ENCODE data around the gene CELF4. TPM values are rescaled to one million over a fixed set of nuclear protein-coding genes. Genes with fewer than 3 reads are reported as not detected.

CELF4 gene
- total RNA-seq, 2 experiments from 2014 or later = not detected

- H3K27me3 Mint-ChIP-seq = no peaks in the 10 kb centered on the region
- no peaks in the 10 kb centered on the region for H3K36me3 Mint-ChIP-seq (ENCODE audit: low read depth)
- H3K4me3 Mint-ChIP-seq = no peak overlapping the region
- H3K4me1 Mint-ChIP-seq = no peaks in the 10 kb centered on the region
- CTCF ChIA-PET = no interaction called here
- H3K27ac Mint-ChIP-seq = no peak overlapping the region
- no peak for DNase-seq
- H3K9me3 Mint-ChIP-seq = peaks cover 3% of the 10 kb centered on the region
- POLR2A ChIA-PET = no interaction called here
Measured at GRCh38 chr18:37282386-37283037, 283.1 kb downstream of the CELF4 start.

GRCh38 chr18:37280701-37281393 lies 284.8 kb downstream of the CELF4 start:
- Mint-ChIP-seq H3K4me1 (no peaks in the 10 kb centered on the region), H3K9me3 (peaks cover 3% of the 10 kb centered on the region), H3K27ac (no peak overlapping the region), H3K36me3 (ENCODE audit: low read depth) (no peaks in the 10 kb centered on the region), H3K27me3 (peaks cover 3% of the 10 kb centered on the region), H3K4me3 (no peak overlapping the region)
- POLR2A ChIA-PET = no interaction called here
- DNase-seq = no peak
- CTCF ChIA-PET = no interaction called here

- H3K4me1 Mint-ChIP-seq = no peaks in the 10 kb centered on the region
- peaks cover 15% of the 10 kb centered on the region for H3K27me3 Mint-ChIP-seq
- H3K4me3 Mint-ChIP-seq = no peak overlapping the region
- H3K9me3 Mint-ChIP-seq = peaks cover 2% of the 10 kb centered on the region
- CTCF ChIA-PET = no interaction called here
- no peaks in the 10 kb centered on the region for H3K36me3 Mint-ChIP-seq (ENCODE audit: low read depth)
- POLR2A ChIA-PET = no interaction called here
- H3K27ac Mint-ChIP-seq = no peak overlapping the region
- no peak for DNase-seq
Measured at GRCh38 chr18:37277804-37278203, 287.8 kb downstream of the CELF4 start.

GRCh38 chr18:37276111-37276890 lies 289.3 kb downstream of the CELF4 start:
- Mint-ChIP-seq H3K9me3 (peaks cover 2% of the 10 kb centered on the region), H3K4me3 (no peak overlapping the region), H3K27ac (no peak overlapping the region), H3K4me1 (no peaks in the 10 kb centered on the region), H3K27me3 (peaks cover 15% of the 10 kb centered on the region), H3K36me3 (ENCODE audit: low read depth) (no peaks in the 10 kb centered on the region)
- ChIA-PET POLR2A (no interaction called here), CTCF (no interaction called here)
- DNase-seq = no peak

- Mint-ChIP-seq H3K4me3 (no peak overlapping the region), H3K27me3 (peaks cover 15% of the 10 kb centered on the region), H3K9me3 (peaks cover 2% of the 10 kb centered on the region), H3K27ac (no peak overlapping the region), H3K36me3 (ENCODE audit: low read depth) (no peaks in the 10 kb centered on the region), H3K4me1 (no peaks in the 10 kb centered on the region)
- no peak for DNase-seq
- POLR2A ChIA-PET = no interaction called here
- CTCF ChIA-PET = interaction anchor here (0.6 kb wide), 1 partner anchor 223 kb away, joined by 3 read pairs; no protein-coding TSS in a partner anchor
Measured at GRCh38 chr18:37275237-37275741, 290.3 kb downstream of the CELF4 start.

- Mint-ChIP-seq H3K27me3 (peaks cover 15% of the 10 kb centered on the region), H3K4me1 (no peaks in the 10 kb centered on the region), H3K27ac (no peak overlapping the region), H3K4me3 (no peak overlapping the region), H3K36me3 (ENCODE audit: low read depth) (no peaks in the 10 kb centered on the region), H3K9me3 (peaks cover 2% of the 10 kb centered on the region)
- DNase-seq = no peak
- ChIA-PET POLR2A (no interaction called here), CTCF (no interaction called here)
Measured at GRCh38 chr18:37274309-37275236, 291.0 kb downstream of the CELF4 start.

GRCh38 chr18:37272841-37273240 lies 292.8 kb downstream of the CELF4 start:
- no peaks in the 10 kb centered on the region for H3K36me3 Mint-ChIP-seq (ENCODE audit: low read depth)
- H3K27me3 Mint-ChIP-seq = peaks cover 15% of the 10 kb centered on the region
- CTCF ChIA-PET = interaction anchor here (1.0 kb wide), 1 partner anchor 11 kb away, joined by 3 read pairs; no protein-coding TSS in a partner anchor

GRCh38 chr18:37272226-37272625 lies 293.4 kb downstream of the CELF4 start:
- Mint-ChIP-seq H3K36me3 (ENCODE audit: low read depth) (no peaks in the 10 kb centered on the region), H3K9me3 (peaks cover 2% of the 10 kb centered on the region), H3K4me3 (no peak overlapping the region), H3K27ac (no peak overlapping the region), H3K4me1 (no peaks in the 10 kb centered on the region), H3K27me3 (peaks cover 15% of the 10 kb centered on the region)
- CTCF ChIA-PET = interaction anchor here (1.0 kb wide), 1 partner anchor 11 kb away, joined by 3 read pairs; no protein-coding TSS in a partner anchor
- DNase-seq = no peak
- POLR2A ChIA-PET = no interaction called here

More at GRCh38 chr18:37272841-37273240, 292.8 kb downstream of the CELF4 start:
- POLR2A ChIA-PET = no interaction called here
- H3K4me1 Mint-ChIP-seq = no peaks in the 10 kb centered on the region
- no peak overlapping the region for H3K27ac Mint-ChIP-seq
- H3K4me3 Mint-ChIP-seq = no peak overlapping the region
- no peak for DNase-seq
- peaks cover 2% of the 10 kb centered on the region for H3K9me3 Mint-ChIP-seq

GRCh38 chr18:37270666-37271052 lies 294.9 kb downstream of the CELF4 start:
- Mint-ChIP-seq H3K36me3 (ENCODE audit: low read depth) (no peaks in the 10 kb centered on the region), H3K9me3 (peaks cover 2% of the 10 kb centered on the region)

GRCh38 chr18:37270038-37270665 lies 295.4 kb downstream of the CELF4 start:
- H3K4me3 Mint-ChIP-seq = no peak overlapping the region
- peaks cover 7% of the 10 kb centered on the region for H3K27me3 Mint-ChIP-seq
- CTCF ChIA-PET = no interaction called here
- no peak overlapping the region for H3K27ac Mint-ChIP-seq
- H3K4me1 Mint-ChIP-seq = no peaks in the 10 kb centered on the region
- POLR2A ChIA-PET = no interaction called here
- no peaks in the 10 kb centered on the region for H3K9me3 Mint-ChIP-seq
- peak; percentile 58 for DNase-seq
- H3K36me3 Mint-ChIP-seq (ENCODE audit: low read depth) = no peaks in the 10 kb centered on the region

More at GRCh38 chr18:37270666-37271052, 294.9 kb downstream of the CELF4 start:
- H3K27me3 Mint-ChIP-seq = peaks cover 10% of the 10 kb centered on the region
- H3K4me1 Mint-ChIP-seq = no peaks in the 10 kb centered on the region
- no peak overlapping the region for H3K4me3 Mint-ChIP-seq
- ChIA-PET CTCF (no interaction called here), POLR2A (no interaction called here)
- H3K27ac Mint-ChIP-seq = no peak overlapping the region
- DNase-seq = no peak

- no peaks in the 10 kb centered on the region for H3K36me3 Mint-ChIP-seq (ENCODE audit: low read depth)
- H3K4me3 Mint-ChIP-seq = no peak overlapping the region
- POLR2A ChIA-PET = no interaction called here
- DNase-seq = no peak
- no peaks in the 10 kb centered on the region for H3K9me3 Mint-ChIP-seq
- H3K4me1 Mint-ChIP-seq = no peaks in the 10 kb centered on the region
- H3K27ac Mint-ChIP-seq = no peak overlapping the region
- no peaks in the 10 kb centered on the region for H3K27me3 Mint-ChIP-seq
- CTCF ChIA-PET = no interaction called here
Measured at GRCh38 chr18:37266290-37266689, 299.3 kb downstream of the CELF4 start.

- CTCF ChIA-PET = no interaction called here
- Mint-ChIP-seq H3K4me1 (no peaks in the 10 kb centered on the region), H3K9me3 (no peaks in the 10 kb centered on the region), H3K27ac (no peak overlapping the region), H3K36me3 (ENCODE audit: low read depth) (no peaks in the 10 kb centered on the region), H3K27me3 (no peaks in the 10 kb centered on the region), H3K4me3 (no peak overlapping the region)
- POLR2A ChIA-PET = no interaction called here
- DNase-seq = no peak
Measured at GRCh38 chr18:37265382-37265781, 300.2 kb downstream of the CELF4 start.

All from activated CD4-positive, alpha-beta T cell treated with anti-CD3 and anti-CD28 coated beads, Interleukin-2, amount 10 ng/mL, durations not matched to agents 7 days and 5 days (primary cell).